Muscle layer of colon (tissue), 2 donors: ENCODE results near the gene MXD3.

Experiments used
- H3K27ac ChIP-seq: one replicate; pipeline ENCODE4 v1.7.0; 2013; ENCODE audit warnings: low read depth, mild to moderate bottlenecking, low read length, moderate library complexity
- H3K27me3 ChIP-seq, 2 donors: one replicate each; pipeline ENCODE4 v1.7.0; 2013; ENCODE audit warnings: low read length in 2 of 2, mild to moderate bottlenecking in 2 of 2; ENCODE audit not compliant: insufficient read depth in 2 of 2, control insufficient read depth in 1 of 2
- H3K36me3 ChIP-seq: one replicate; pipeline ENCODE4 v1.7.0; 2013; ENCODE audit warnings: mild to moderate bottlenecking, low read length; ENCODE audit not compliant: insufficient read depth
- H3K4me1 ChIP-seq: one replicate; pipeline ENCODE4 v1.7.0; 2013; ENCODE audit warnings: mild to moderate bottlenecking, low read length; ENCODE audit not compliant: insufficient read depth
- H3K4me3 ChIP-seq, 2 donors: one replicate each; pipeline ENCODE4 v1.7.0; 2013; ENCODE audit warnings: low read length in 2 of 2, low read depth in 1 of 2, mild to moderate bottlenecking in 1 of 2, moderate library complexity in 1 of 2
- H3K9ac ChIP-seq: one replicate; pipeline ENCODE4 v1.7.0; 2013; ENCODE audit warnings: low read length
- H3K9me3 ChIP-seq: one replicate; pipeline ENCODE4 v1.7.0; 2013; ENCODE audit warnings: mild to moderate bottlenecking, low read length
- donor health status: abdominal sarcoma.
- donor health status: Adenocarcinoma of cecum.

MXD3 gene

DNA sequence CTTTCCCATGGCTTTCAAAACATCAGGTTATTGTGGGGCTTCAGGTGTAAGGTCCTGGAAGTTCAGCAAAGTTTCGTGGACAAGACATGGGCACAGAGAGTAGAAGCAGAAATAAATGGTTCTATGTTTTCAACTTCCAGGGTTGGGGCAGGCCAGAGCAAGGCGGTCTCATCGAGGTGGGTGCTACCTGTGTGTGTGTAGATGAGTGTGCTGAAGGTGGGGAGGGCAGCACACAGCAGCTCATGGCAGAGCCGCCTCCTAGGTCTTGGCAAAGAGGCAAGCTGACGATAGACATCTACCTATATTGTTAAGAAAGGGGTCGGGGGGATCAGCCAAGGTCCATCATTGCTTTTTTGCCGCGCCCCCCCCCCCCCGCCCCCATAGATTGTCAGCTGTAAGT, 12.0 kb downstream of the MXD3 start:
- Histone ChIP-seq H3K27ac (no peak overlapping the region), H3K4me3 (no peak overlapping the region), H3K27me3 (no peaks in the 10 kb centered on the region), H3K36me3 (peaks cover 30% of the 10 kb centered on the region), H3K9me3 (no peaks in the 10 kb centered on the region), H3K9ac (no peak overlapping the region), H3K4me1 (peaks cover 34% of the 10 kb centered on the region)

DNA sequence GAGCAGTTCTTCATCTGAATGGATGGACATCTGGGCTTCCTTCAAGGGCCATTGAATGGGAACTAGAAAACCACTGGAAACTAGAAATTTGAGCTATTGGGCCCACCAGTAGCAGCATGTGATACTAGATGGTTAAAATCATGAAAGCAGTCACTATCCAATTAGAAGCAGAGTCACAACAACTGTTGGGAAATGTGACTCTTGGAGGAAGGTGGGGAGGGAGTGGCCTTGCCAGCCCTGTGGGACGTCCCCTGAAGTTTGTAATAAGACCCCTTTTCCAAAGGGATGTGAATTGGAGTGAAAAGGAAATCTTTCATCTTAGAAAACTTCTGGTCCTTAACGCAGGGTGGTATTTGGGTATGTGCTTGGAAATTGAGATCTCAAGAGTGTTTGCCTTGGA, 13.8 kb downstream of the MXD3 start:
- Histone ChIP-seq H3K9ac (no peak overlapping the region), H3K36me3 (peaks cover 47% of the 10 kb centered on the region), H3K27ac (no peak overlapping the region), H3K9me3 (no peaks in the 10 kb centered on the region), H3K4me3 (no peak overlapping the region), H3K4me1 (peaks cover 28% of the 10 kb centered on the region), H3K27me3 (no peaks in the 10 kb centered on the region)

DNA sequence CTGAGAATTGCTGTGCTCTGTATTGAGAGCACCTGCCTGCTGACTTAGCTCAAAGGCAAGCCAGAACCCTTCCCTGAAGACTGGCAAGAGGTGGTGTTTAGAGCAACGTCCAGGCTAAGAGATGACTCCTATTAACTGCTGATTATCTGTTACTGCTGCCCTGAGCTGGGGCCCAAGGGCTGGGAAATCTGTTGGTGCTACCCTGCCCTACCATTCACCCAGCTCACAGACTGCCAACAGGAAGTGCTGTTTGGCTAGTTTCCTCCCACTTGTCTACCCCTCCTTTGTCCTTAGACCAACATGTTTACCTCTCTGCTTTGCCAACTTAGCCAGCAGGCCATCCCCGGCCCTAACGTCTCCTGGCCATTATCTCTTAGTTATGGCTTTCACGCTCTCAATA, 15.1 kb downstream of the MXD3 start:
- no peak overlapping the region for H3K4me3 ChIP-seq
- peaks cover 15% of the 10 kb centered on the region for H3K4me1 ChIP-seq
- H3K27me3 ChIP-seq = no peaks in the 10 kb centered on the region
- peaks cover 61% of the 10 kb centered on the region for H3K36me3 ChIP-seq
- no peaks in the 10 kb centered on the region for H3K9me3 ChIP-seq
- no peak overlapping the region for H3K9ac ChIP-seq
- no peak overlapping the region for H3K27ac ChIP-seq

DNA sequence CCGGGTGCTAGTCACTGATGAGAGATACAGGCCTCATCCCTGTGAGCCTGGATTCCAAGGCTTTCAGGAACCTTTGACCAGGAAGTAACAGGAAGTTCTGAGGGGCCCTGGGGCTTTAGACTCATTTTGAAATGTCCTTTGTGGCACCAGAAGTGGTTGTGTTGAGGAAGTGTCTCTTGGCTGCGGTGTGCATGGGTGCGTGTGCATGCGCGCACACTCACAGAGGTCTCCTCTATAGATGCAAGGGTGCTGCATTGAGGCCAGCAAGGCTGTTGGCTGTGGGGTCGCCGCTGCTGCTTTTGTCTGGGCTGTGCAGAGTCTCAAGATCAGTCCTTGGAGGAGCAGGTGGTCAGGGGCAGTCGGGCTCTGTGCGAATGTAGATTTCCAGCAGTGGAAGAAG, 15.8 kb downstream of the MXD3 start:
- peaks cover 67% of the 10 kb centered on the region for H3K36me3 ChIP-seq

DNA sequence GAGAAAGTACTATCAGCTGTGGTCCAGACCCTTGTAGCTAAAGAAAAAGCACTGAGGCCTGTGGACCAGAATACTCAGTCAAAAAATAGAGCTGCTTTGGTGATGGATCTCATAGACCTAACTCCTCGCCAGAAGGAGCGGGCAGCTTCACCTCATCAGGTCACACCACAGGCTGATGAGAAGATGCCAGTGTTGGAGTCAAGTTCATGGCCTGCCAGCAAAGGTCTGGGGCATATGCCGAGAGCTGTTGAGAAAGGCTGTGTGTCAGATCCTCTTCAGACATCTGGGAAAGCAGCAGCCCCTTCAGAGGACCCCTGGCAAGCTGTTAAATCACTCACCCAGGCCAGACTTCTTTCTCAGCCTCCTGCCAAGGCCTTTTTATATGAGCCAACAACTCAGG, 17.1 kb downstream of the MXD3 start:
- no peak overlapping the region for H3K4me3 ChIP-seq
- no peaks in the 10 kb centered on the region for H3K4me1 ChIP-seq
- no peaks in the 10 kb centered on the region for H3K9me3 ChIP-seq
- H3K27me3 ChIP-seq = no peaks in the 10 kb centered on the region
- no peak overlapping the region for H3K27ac ChIP-seq
- no peak overlapping the region for H3K9ac ChIP-seq
- H3K36me3 ChIP-seq = peaks cover 74% of the 10 kb centered on the region

More for the DNA sequence above, 15.8 kb downstream of the MXD3 start:
- Histone ChIP-seq H3K4me1 (peaks cover 8% of the 10 kb centered on the region), H3K9me3 (no peaks in the 10 kb centered on the region), H3K4me3 (no peak overlapping the region), H3K27me3 (no peaks in the 10 kb centered on the region), H3K27ac (no peak overlapping the region), H3K9ac (no peak overlapping the region)

DNA sequence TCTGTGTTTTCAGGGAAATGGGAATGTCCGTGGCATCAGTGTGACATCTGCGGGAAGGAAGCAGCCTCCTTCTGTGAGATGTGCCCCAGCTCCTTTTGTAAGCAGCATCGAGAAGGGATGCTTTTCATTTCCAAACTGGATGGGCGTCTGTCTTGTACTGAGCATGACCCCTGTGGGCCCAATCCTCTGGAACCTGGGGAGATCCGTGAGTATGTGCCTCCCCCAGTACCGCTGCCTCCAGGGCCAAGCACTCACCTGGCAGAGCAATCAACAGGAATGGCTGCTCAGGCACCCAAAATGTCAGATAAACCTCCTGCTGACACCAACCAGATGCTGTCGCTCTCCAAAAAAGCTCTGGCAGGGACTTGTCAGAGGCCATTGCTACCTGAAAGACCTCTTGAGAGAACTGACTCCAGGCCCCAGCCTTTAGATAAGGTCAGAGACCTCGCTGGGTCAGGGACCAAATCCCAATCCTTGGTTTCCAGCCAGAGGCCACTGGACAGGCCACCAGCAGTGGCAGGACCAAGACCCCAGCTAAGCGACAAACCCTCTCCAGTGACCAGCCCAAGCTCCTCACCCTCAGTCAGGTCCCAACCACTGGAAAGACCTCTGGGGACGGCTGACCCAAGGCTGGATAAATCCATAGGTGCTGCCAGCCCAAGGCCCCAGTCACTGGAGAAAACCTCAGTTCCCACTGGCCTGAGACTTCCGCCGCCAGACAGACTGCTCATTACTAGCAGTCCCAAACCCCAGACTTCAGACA, 17.7 kb downstream of the MXD3 start:
- Histone ChIP-seq H3K4me1 (no peaks in the 10 kb centered on the region), H3K9ac (no peak overlapping the region), H3K36me3 (peaks cover 80% of the 10 kb centered on the region), H3K27me3 (no peaks in the 10 kb centered on the region), H3K4me3 (no peak overlapping the region), H3K9me3 (no peaks in the 10 kb centered on the region), H3K27ac (no peak overlapping the region)

DNA sequence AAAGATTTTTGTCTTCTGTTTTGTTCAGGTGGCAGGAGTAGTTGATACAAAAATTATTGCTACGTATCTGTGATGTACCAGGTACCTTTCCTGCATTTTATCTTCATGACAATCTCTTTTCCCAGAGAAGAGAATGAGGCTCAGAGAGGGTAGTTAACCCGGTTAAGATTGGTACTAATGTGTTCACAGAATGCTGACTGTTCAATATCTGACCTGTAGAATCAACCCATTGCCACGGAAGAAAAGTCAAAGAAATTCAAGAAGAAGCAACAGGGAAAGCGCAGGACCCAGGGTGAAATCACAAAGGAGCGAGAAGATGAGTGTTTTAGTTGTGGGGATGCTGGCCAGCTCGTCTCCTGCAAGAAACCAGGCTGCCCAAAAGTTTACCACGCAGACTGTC, 20.0 kb downstream of the MXD3 start:
- Histone ChIP-seq H3K4me3 (no peak overlapping the region), H3K4me1 (no peaks in the 10 kb centered on the region), H3K9ac (no peak overlapping the region), H3K9me3 (no peaks in the 10 kb centered on the region), H3K27ac (no peak overlapping the region), H3K36me3 (peaks cover 85% of the 10 kb centered on the region), H3K27me3 (no peaks in the 10 kb centered on the region)

DNA sequence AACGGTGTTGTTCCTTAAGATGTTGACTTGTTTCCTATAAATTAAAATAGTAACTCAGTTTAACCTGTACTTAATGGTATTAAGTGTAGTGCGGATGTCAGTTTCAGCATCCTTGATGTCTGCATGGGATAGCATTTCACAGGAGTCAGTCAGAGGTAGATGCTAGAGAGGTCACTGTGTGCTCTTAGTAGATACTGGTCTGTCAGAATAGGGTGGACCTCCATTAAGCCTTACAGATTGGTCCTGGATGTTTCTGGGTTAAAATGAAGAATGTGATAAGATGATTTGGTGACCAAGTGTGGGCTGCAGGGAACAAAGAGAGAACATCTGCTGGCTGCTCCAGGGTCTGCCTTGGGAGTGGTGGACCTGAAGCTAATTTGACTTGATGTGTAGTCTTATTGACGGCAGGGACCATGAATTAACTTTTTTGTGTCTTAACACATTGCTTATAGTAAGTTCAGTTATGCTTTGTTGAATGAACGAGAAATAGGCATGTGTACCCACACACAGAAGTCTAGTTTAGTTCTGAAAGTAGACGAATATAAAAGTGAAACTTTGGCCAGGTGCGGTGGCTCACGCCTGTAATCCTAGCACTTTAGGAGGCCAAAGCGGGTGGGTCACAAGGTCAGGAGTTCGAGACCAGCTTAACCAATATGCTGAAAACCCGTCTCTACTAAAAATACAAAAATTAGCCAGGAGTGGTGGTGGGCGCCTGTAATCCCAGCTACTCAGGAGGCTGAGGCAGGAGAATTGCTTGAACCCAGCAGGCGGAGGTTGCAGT, 20.7 kb downstream of the MXD3 start:
- Histone ChIP-seq H3K4me3 (no peak overlapping the region), H3K9ac (no peak overlapping the region), H3K9me3 (no peaks in the 10 kb centered on the region), H3K27ac (no peak overlapping the region), H3K36me3 (peaks cover 85% of the 10 kb centered on the region), H3K27me3 (no peaks in the 10 kb centered on the region), H3K4me1 (no peaks in the 10 kb centered on the region)

DNA sequence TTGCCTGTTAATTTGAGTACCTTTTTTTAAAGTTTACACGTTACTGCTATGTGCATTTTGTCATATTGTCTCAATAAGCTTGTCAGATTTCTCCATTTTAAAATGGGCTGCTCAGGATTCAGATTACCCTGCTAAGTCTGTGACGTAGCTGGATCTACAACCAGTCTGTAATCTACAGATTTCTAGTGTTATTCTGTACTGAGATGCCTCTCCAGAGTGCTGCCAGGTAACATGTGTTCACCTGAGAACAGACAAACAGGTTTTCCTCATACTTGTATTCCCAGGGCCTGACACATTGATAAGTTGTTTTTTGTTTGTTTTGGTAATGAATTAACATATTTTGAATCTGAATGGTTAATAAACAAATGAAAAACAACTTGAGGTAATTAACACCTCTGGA, 23.5 kb downstream of the MXD3 start:
- H3K4me1 ChIP-seq = no peaks in the 10 kb centered on the region
- H3K4me3 ChIP-seq = no peak overlapping the region
- H3K9me3 ChIP-seq = no peaks in the 10 kb centered on the region
- no peak overlapping the region for H3K9ac ChIP-seq
- H3K27me3 ChIP-seq = no peaks in the 10 kb centered on the region
- H3K27ac ChIP-seq = no peak overlapping the region
- peaks cover 77% of the 10 kb centered on the region for H3K36me3 ChIP-seq

DNA sequence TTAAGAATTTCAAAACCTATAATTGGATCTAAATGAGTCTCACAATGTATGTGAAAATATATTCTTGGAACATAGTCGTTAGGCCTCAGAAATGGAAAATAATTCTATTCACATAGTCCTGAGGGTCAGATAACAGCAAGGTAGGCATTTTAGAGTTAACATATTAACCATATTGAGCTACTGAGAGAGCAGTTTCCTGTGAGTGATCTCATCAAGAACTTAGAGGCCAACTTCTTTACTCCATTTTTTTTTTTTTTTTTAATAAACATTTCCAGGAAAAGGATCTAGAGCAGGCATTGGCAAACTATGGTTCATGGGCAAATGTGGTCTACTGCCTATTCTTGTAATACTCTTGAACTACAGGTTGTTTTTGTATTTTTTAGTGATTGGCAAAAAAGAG, 34.8 kb downstream of the MXD3 start:
- Histone ChIP-seq H3K4me1 (no peaks in the 10 kb centered on the region), H3K27me3 (no peaks in the 10 kb centered on the region), H3K36me3 (peaks cover 65% of the 10 kb centered on the region), H3K4me3 (no peak overlapping the region), H3K9ac (no peak overlapping the region), H3K9me3 (no peaks in the 10 kb centered on the region), H3K27ac (no peak overlapping the region)

DNA sequence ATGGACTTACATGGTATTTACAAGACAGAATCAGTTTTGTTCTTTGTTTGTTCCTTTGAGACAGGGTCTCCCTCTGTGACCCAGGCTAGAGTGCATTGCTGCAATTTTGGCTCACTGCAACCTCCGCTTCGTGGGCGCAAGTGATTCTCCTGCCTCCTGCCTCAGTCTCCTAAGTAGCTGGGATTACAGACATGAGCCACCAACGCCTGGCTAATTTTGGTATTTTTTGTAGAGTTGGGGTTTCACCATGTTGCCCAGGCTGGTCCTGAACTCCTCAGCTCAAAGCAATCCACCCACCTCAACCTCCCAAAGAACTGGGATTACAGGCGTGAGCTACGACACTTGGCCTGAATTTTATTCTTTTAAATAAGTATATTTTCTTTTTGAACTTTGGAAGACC, 35.8 kb downstream of the MXD3 start:
- no peak overlapping the region for H3K9ac ChIP-seq
- H3K27me3 ChIP-seq = no peaks in the 10 kb centered on the region
- H3K4me3 ChIP-seq = no peak overlapping the region
- H3K27ac ChIP-seq = no peak overlapping the region
- no peaks in the 10 kb centered on the region for H3K4me1 ChIP-seq
- H3K36me3 ChIP-seq = peaks cover 71% of the 10 kb centered on the region
- no peaks in the 10 kb centered on the region for H3K9me3 ChIP-seq

DNA sequence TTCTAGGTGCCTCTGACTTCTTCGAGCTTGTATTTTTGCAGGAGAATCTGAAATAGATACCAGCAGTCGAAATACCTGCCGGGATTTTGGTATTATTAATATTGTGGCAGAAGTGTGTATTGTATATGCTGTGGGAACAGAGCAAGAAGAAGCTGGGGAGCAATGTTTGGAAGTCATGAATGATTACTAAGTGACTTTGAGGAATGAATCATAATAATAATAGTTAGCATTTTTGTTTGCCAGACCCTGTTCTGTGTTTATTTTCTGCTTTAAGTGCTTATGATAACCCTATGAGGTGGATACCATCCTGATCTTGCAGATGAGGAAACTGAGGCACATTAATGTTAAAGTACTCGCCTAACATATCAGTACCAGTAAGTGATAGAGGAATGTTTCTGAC, 40.6 kb downstream of the MXD3 start:
- no peak overlapping the region for H3K4me3 ChIP-seq

More for the DNA sequence above, 40.6 kb downstream of the MXD3 start:
- no peak overlapping the region for H3K9ac ChIP-seq
- H3K27ac ChIP-seq = no peak overlapping the region
- no peaks in the 10 kb centered on the region for H3K9me3 ChIP-seq
- no peaks in the 10 kb centered on the region for H3K4me1 ChIP-seq
- H3K36me3 ChIP-seq = peaks cover 68% of the 10 kb centered on the region
- H3K27me3 ChIP-seq = no peaks in the 10 kb centered on the region
